Measurements from ENCODE around the gene MYF5.
"Not testable (repeated sequence)": the region's sequence is repeated elsewhere in the genome, so short reads cannot be mapped to it uniquely, and the experiment has no call there.

MYF5 gene

DNA sequence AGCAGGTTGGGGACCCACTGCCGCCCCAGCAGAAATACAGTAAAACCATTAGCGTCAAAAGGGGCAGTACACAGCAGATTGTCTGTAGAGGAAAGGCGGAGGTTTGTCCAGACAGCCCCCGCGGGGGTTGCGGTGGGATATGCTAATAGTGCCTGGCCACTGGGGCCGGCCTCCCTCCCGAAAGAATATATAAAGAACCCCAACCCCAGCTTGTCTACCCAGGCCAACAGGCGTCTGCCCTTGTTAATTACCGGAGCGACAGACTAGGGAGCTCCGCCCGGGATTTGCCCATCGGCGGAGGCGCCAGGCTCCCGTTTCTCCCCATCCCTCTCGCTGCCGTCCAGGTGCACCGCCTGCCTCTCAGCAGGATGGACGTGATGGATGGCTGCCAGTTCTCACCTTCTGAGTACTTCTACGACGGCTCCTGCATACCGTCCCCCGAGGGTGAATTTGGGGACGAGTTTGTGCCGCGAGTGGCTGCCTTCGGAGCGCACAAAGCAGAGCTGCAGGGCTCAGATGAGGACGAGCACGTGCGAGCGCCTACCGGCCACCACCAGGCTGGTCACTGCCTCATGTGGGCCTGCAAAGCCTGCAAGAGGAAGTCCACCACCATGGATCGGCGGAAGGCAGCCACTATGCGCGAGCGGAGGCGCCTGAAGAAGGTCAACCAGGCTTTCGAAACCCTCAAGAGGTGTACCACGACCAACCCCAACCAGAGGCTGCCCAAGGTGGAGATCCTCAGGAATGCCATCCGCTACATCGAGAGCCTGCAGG lies at the start of gene MYF5:
TSS of gene MYF5 (plus strand) at position 217 of the 774 bp plus-strand sequence. CDS start at position 369, 152 bp downstream.
- Histone ChIP-seq H3K4me3 (no peak within 1 kb of the TSS), H3K27ac (no peak within 1 kb of the TSS)

- Histone ChIP-seq H3K4me3 (no peak overlapping the region), H3K27ac (no peak overlapping the region)
These were observed 46.5 kb upstream of the MYF5 start for GRCh38 chr12:80670214-80670613.

GRCh38 chr12:80676042-80676636 lies 40.6 kb upstream of the MYF5 start:
- H3K4me3 ChIP-seq, H3K27ac ChIP-seq: not testable (repeated sequence)

DNA sequence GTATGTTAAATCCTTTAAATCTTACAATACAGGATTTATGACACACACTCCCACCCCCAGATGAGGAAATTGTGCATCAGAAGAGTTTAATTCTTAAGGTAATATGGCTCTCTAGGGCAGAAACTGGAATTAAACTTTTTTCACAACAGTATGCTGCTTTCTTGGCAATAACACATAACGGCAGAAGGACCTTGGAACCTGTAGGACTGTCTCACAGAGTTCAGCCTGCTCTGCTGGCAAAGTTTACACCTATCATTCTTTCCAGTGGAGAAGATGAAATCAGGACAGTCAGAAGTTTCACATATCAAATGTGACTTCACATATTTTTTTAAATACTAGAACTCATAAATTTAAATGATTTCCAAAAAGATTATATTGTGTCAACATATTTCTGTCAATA lies 39.9 kb upstream of the MYF5 start:
- Histone ChIP-seq H3K4me3 (no peak overlapping the region), H3K27ac (no peak overlapping the region)

GRCh38 chr12:80677994-80678393 lies 38.7 kb upstream of the MYF5 start:
- H3K4me3 ChIP-seq: no peak overlapping the region
- H3K27ac ChIP-seq: no peak overlapping the region

- H3K27ac ChIP-seq: no peak overlapping the region
- H3K4me3 ChIP-seq: no peak overlapping the region
These were observed 37.2 kb upstream of the MYF5 start for GRCh38 chr12:80679346-80680131.

DNA sequence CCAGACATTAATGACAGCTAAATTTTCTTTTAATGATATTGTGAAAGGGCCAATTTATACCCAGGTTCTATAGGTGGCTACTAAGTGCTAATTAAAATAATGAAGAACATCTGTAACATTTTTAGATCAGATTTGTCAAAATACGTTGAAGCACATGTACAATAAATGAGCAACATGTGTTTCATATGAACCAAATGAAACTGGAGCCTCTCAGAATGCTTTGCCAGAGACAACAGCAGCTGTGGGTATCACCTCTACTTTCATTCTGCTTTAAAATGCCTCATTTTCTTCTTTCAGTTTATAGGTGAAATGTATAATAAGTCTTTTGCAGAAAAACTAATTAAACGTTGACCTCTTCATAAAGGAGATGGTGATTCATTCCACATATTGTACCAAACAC lies 35.4 kb upstream of the MYF5 start:
- Histone ChIP-seq H3K27ac (no peak overlapping the region), H3K4me3 (no peak overlapping the region)

DNA sequence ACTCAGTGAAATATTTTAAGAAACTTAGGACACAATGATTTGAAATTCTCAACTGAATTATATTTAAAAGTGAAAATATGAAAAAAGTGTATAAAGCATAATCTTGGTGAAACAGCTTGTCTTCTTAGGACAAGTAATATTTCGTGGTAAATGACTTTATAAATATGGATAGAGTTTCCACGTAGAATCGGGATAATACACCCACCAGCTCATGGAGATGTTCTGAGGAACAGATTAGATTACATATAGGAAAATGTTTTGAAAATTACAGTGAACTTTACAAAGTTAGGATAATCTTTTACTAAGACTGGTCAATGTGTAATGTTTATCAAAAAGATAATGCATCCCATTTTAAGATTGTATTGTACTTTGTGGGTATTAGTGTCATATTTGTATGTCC lies 34.9 kb upstream of the MYF5 start:
- H3K27ac ChIP-seq: no peak overlapping the region
- no peak overlapping the region for H3K4me3 ChIP-seq

DNA sequence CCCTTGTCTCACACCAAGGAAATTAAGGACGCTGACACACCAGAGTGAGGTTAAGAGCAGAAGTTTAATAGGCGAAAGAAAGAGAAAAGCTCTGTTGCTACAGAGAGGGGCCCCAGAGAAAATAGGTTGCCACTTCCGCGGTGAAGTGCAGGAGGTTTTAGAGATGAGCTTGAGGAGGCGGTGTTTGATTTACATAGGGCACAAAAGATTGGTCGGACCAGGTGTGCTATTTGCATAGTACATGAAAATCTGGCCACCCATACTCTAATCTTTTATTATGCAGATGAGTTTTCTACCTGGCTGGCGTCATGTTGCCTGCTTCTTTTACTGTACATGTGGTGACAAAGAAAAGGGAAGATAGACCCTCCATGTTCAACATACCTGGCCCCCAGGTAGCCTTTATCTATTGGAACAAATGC lies 32.6 kb upstream of the MYF5 start:
- H3K4me3 ChIP-seq: no peak overlapping the region
- no peak overlapping the region for H3K27ac ChIP-seq

DNA sequence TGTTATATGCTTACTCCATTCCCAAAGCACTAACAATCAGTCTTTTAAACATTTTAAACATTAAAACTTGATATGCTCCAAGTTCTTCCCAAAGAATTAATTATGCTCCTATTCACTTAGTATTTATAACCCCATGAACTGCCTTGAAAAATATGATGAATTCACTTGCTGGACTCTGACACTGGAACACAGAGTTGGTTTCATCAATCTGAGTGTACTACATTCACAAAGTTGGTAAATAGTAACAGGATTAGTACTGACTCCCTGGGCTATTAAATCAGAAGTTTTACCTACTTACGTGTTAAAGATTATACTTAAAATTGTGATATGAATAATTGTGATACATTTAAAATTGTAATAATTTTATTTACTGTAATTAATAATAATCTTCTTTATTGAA lies 26.6 kb upstream of the MYF5 start:
- Histone ChIP-seq H3K27ac (no peak overlapping the region), H3K4me3 (no peak overlapping the region)

- no peak overlapping the region for H3K27ac ChIP-seq
- H3K4me3 ChIP-seq: no peak overlapping the region
These were observed 26.2 kb upstream of the MYF5 start for GRCh38 chr12:80690513-80690912.

GRCh38 chr12:80692114-80692513 lies 24.6 kb upstream of the MYF5 start:
- no peak overlapping the region for H3K27ac ChIP-seq
- no peak overlapping the region for H3K4me3 ChIP-seq

GRCh38 chr12:80697270-80697887 lies 19.3 kb upstream of the MYF5 start:
- H3K27ac ChIP-seq: no peak overlapping the region
- no peak overlapping the region for H3K4me3 ChIP-seq

- Histone ChIP-seq H3K27ac (no peak overlapping the region), H3K4me3 (no peak overlapping the region)
These were observed 18.5 kb upstream of the MYF5 start for GRCh38 chr12:80698256-80698655.

DNA sequence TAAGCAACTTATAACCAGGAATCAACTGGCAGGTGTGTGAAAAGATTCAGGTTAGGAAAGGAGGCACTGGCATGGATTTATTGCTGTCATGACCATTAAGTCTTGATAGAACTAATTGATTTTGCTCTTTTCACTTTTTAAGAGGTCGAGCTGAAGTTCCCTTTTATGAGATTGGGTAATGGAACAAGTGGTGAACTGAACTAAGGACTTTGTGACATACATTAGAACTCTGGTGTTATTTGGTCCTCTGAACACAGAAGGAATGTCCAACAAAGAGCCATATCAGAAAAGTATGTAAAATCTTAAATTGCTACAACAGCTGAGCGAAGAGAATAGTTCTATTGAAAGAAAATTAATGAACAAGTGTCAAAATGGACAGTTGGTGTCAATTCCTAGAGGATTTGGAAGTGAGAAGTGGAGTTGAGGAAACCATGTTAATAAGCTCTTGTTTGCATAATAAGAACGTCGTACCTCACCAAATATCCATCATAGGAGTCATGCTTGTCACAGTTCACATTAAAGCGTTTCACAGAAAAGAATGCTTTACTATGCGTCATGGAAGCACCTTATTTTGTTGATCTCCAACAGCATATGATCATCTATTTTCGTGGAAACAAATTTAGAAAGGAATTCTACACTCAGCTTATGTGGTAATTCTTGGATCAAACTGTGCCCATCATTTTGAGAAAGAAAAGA lies 17.7 kb upstream of the MYF5 start:
- Histone ChIP-seq H3K27ac (no peak overlapping the region), H3K4me3 (no peak overlapping the region)

GRCh38 chr12:80700327-80700726 lies 16.4 kb upstream of the MYF5 start:
- H3K4me3 ChIP-seq: no peak overlapping the region
- H3K27ac ChIP-seq: no peak overlapping the region

DNA sequence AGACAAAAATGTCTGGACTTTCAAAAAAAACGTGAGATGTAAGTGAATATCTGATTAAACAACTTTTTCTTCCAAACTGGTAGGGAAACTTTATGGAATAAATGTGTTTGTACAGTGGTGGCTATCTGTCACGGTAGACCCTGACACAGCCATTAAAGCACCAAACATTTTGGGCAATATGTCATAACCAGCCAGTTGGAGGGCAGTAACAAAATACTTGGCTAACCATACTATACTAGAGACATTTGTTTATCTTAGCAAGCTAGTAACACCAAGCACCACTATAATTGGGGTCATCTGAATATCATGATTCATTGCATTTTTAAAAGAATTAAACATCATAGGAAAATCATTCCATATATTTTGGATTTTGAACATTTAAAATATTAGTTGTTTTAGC lies 15.3 kb upstream of the MYF5 start:
- no peak overlapping the region for H3K4me3 ChIP-seq
- no peak overlapping the region for H3K27ac ChIP-seq

DNA sequence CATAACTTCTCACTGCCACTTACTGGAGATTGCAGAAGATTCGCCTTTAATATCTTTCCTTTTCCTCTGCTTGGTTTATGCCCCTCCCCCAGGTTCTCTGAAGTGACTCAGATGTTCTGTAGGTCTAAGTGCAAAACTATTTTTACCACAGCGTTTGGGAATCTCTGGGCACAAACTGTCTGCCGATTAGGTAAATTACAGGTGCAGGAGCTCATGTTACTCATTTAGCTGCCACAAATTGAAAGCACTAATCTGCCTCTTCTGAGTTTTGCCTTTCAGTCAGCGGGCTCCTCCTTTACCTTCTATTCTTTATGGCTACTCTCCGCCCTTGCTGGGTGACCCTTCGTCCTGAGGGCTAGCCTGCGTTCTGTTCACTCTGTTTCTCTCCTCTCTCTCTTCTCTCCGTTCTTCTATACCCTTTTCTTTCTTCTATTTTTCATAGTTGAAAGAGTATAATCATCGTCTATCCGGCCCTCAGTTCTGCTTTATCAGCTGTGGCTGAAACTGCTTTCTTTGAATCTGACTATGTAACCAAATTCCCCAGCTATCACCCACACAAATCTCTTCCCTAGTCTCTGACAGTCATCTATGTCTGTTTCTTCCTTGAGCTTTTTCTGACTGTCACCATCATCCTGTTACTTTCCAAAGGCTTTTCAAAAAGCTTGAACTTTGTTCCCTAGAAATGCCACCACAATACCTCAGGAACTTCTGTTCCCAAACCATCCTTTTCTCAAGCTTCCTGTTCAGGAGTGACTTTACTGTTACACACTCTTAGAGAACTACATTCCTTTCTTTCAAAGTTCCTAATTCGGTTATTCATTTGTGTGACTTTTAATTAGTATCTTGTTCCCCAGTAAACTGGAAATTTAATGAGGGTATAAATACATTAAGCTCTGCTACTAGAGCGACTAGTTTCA lies 13.6 kb upstream of the MYF5 start:
- Histone ChIP-seq H3K4me3 (no peak overlapping the region), H3K27ac (no peak overlapping the region)

DNA sequence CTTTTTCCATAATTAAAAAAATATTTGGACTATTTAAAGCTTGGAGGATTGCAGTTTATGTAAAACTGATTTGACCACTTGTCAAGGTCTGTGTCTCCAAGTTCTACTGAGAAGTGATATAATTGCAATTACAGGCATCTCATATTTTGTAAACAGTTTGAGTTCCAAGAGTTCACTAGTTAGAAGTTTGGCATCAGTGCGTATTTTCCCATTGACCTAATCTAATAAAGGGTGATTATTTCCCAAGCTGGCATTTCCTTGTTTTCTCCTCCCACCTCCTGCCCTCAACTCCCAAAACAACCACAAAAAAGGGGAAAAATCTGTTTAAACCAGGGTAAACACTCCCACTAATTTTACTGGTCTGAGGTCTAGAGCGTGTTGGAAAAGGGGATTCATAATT lies 12.3 kb upstream of the MYF5 start:
- Histone ChIP-seq H3K27ac (no peak overlapping the region), H3K4me3 (no peak overlapping the region)

Measured in skin epidermis (tissue), 12 donors.